GM19468 (cell line): ENCODE measurements around the gene FAAP100.

Source experiments
- ATAC-seq: cut with Tn5 transposase; IDR thresholded peaks from one replicate; pipeline ENCODE4 v1.9.1; 2021; ENCODE audit warnings: mild to moderate bottlenecking, moderate library complexity, moderate number of reproducible peaks; ENCODE audit not compliant: unreplicated experiment; ENCODE audit errors: extremely low read depth

The FAAP100 gene

GRCh38 chr17:81557276-81558114 is 5.3 kb upstream of the FAAP100 start:
- ATAC-seq: no peak

- no peak for ATAC-seq
Observed at GRCh38 chr17:81556863-81557262, 4.7 kb upstream of the FAAP100 start.

- no peak for ATAC-seq
Observed at GRCh38 chr17:81556175-81556691, 4.1 kb upstream of the FAAP100 start.

GRCh38 chr17:81553616-81554181 is 1.5 kb upstream of the FAAP100 start:
- no peak for ATAC-seq

GRCh38 chr17:81553018-81553615 is 964 bp upstream of the FAAP100 start:
- ATAC-seq: no peak

GRCh38 chr17:81551458-81552243 is 502 bp downstream of the FAAP100 start:
- no peak for ATAC-seq

- no peak for ATAC-seq
Observed at GRCh38 chr17:81550830-81551457, 1.2 kb downstream of the FAAP100 start.

GRCh38 chr17:81550285-81550684 is 1.9 kb downstream of the FAAP100 start:
- ATAC-seq: no peak

GRCh38 chr17:81549826-81550225 is 2.3 kb downstream of the FAAP100 start:
- ATAC-seq: no peak

GRCh38 chr17:81549031-81549557 is 3.1 kb downstream of the FAAP100 start:
- ATAC-seq: no peak

GRCh38 chr17:81547614-81547982 is 4.6 kb downstream of the FAAP100 start:
- no peak for ATAC-seq

GRCh38 chr17:81546906-81547613 is 5.1 kb downstream of the FAAP100 start:
- ATAC-seq: no peak

GRCh38 chr17:81545160-81545949 is 6.8 kb downstream of the FAAP100 start:
- no peak for ATAC-seq

GRCh38 chr17:81544281-81544974 is 7.7 kb downstream of the FAAP100 start:
- no peak for ATAC-seq

GRCh38 chr17:81543756-81544155 is 8.4 kb downstream of the FAAP100 start:
- ATAC-seq: no peak

GRCh38 chr17:81543339-81543675 is 8.8 kb downstream of the FAAP100 start:
- ATAC-seq: no peak

- no peak for ATAC-seq
Observed at GRCh38 chr17:81542431-81543338, 9.5 kb downstream of the FAAP100 start.
